Activated CD4-positive, alpha-beta T cell treated with anti-CD3 and anti-CD28 coated beads, Interleukin-2, Interleukin-4, amounts not matched to agents 100 ng/mL and 50 ng/mL, durations not matched to agents 16 hours and 8 hours (primary cell): Measurements from ENCODE around the gene SMAD3.
A peak's percentile ranks its signal among the peaks of the same experiment; 100 is the strongest.

ENCODE experiments used
- DNase-seq: peaks from one replicate; pipeline ENCODE4 v3.0.0-alpha.2; 2020; ENCODE audit warnings: low spot score

SMAD3 gene

DNA sequence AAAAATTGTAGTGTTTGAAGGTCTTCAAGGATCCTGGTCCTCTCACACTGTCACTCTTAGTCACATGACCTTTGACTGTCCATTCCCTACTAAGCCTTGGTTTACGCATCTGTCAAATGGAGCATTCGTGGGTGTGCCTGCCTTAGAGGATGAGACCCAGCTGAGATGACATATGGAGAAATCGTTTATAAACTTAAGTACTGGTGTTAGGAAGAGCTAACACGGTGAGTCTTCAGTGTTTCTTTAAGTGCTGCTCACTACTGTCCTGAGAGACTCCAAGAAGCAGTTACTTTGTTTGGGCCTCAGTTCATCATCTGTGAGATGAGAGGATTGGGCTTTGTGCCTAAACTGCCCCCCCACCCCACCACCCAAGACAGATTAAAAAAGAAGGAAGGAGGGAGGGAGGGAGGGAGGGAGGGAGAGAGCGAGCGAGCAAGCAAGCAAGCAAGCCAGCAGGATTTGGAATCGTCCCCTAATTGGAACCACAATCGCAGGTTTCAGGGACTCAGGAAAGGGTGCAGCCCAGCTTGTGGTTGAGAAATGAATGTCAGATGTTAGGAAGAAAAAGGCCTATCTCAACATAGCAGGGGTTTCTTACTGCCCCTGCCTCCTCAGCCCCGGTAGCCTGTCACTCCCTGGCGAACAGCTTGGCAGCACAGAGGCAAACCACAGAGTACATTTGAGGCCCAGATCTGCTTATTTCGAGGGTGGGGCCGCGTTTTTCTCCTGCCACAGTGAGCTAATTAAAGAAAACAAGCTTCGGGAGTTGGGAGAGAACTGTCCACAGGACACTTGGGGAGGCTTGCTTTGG, 32.7 kb downstream of the SMAD3 start:
- no peak for DNase-seq

DNA sequence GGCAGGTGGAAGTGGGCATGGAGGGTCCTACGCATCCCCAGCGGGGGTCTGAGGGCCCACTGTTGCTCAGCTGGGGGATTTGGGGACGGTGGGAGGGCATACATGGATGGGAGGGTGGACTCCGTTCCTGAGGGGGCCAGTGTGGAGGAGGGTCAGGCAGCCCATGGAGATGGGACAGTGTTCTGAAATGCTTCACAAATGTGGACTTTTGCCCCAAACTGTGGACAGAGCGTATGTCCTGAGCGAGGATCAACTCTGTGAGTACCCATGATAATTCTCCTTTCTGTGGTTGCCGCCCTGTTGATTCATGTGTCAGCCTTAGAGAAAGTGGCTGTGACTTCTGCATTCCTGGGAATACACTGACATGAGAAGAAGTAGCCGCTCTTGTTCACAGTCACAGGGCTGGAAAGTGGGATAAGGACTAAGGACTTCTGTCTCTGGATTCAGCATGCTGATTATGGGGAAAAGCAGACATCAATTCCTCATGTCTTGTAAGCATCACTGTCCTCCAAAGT, 33.4 kb downstream of the SMAD3 start:
- no peak for DNase-seq

DNA sequence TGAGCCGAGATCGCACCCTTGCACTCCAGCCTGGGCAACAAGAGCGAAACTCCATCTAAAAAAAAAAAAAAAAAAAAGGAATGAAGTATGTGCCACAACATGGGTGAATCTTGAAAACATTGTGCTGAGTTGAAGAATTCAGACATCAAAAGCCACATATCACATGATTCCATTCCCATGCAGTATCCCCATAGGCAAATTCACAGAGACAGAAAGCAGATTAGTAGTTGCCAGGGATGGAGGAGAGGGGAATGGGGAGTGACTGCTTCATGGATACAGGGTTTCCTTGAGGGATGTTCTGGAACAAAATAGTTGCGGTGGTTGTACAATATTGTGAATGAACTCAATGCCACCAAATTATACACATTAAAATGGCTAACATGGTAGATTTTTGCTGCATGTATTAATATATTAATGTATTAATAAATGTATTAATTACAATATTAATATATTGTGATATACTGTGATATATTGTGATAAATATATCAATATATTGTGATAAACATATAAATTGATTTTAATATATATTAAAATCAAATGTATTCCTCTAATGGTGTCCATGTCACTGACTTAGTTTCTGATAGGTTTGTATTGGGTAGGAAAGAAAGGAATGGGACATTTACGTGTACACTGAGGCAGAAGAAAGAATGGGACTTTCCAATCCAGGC, 34.9 kb downstream of the SMAD3 start:
- DNase-seq = no peak

DNA sequence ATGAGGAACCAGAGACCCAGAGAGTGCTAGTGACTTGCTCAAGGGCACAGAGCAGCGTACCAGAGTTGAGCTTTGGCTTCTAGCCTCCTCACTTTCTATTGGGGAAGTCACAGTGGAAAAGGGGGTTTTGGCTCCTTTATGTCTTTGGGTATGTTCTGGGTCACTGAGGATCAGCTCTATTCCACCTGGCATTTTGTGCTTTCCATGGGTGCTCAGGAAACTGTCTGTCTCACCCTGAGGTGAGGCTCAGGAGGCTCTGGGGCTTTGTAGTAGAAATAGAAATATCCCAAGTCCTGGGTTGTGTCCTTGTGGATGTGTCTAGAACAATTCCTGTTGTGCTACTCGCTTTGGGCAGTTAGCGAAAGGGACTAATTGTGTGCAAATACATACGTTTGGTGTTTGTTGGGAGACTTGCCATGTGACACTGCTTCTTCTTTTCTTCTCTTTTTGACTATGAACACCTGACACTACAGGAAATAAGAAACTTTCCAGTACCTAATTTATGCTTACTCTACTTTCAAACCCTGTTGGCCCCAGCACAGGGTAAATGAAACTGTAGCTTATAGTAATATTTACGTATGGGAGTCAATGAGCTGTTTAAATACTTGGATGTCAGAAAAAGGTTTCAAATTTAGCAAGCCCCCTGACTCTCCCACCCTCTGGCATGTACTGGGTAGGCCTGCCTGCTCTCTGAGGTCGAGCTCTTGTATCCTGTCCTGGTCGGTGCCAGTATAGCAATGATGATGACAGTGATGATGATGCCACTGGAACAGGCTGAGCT, 35.6 kb downstream of the SMAD3 start:
- DNase-seq = peak; percentile 94

DNA sequence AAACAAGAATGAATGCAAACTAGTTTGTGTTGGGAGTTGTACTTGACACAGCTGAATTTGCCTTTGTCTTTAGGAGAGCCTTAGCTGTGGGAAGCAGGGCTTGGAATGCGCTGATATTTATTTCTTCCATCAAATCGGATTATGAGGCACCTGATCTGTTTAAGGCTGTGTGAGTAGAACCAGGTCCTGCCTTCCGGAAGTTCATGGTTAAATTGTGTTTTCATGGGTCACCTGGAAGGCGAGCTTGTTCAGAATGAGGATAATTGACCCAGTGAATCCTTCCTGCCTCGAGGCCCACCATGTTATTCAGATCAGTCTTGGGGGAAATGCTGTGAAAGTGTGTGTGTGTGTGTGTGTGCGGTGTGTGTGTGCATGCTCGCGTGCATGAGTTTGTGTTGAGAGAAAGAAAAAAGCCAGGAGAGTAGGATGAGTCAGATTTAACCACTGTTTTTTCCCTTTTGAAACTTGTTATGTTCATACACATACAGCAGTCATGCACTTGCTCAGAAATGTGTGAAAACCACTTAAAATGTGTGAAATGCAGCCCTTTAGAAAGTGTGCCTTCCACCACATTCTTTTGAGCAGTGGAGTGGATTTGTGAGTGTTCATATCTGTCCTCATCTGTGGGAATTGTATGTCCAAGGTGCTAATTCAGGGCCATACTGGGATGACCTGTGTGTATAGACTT, 36.7 kb downstream of the SMAD3 start:
- peak; percentile 91 for DNase-seq

DNA sequence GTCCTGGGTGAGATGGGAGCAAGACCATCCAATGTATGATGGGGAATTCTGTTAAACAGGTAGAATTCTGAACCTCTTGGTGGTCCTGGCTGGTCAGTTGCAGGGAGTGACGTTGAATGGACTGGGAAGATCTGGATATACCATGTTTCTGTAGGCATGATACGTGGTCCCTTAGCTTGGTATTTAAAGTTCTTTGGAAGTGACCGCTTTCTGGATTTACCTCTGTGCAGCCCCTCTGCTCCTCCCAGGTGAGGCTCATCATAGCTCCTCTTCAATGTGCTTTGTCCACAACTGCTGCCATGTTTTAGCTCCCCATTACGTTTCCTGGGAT, 37.2 kb downstream of the SMAD3 start:
- DNase-seq = no peak

DNA sequence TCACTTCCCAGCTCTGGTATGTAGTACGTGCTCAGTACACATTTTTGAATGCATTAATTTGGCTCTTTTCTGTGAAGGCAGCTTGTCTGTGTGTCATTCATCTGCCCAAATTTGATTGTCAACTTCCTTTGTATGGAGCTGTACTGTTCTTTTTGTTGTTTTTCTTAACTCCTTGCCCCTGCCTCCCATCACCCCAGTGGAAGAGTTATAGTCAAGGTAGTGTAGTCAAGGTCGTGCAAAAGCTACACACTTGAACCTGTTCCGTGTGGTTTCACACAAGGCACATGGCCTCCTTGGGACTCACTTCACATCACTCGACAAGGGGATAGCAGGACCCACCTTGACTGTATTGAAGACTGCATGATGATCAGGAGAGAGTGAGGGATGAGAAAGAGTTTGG, 37.6 kb downstream of the SMAD3 start:
- no peak for DNase-seq

DNA sequence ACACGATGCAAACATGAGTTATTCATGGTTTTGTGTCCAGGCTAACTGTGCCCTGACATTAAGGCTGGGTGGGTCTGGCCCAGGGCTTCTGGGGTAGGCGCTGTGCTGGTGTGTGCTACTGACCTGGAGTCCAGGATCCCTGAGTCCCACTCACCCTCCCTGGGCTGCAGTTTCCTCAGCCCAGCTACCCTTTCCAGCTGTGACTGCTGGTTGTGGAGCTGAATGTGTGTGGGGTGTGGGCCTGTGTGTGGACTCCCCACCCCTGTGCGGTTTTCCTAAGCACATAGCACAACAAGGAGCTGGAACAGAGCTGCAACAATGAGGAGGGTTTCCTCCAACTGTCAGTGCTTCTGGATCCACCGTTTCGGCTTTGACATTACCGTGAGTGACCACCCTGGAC, 38.0 kb downstream of the SMAD3 start:
- DNase-seq = no peak

DNA sequence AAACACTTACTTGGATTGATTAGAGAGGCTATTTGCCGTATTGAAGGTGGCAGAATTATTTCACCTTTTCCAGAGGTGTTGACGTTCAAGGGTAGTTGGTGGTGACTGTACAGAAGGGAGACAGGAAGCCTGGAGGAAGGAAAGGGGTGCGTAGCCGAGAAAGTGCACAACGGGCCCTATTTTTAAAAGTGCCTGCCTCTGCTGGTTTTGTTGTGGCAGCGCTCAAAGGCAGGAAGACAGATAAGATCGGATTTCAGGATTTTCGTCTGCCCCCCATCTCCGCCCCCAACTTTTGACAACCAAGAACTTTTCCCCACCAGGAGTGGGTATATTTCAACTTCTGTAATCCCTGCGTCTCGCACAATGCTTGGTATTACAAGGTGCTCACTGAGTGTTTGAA, 38.5 kb downstream of the SMAD3 start:
- no peak for DNase-seq

DNA sequence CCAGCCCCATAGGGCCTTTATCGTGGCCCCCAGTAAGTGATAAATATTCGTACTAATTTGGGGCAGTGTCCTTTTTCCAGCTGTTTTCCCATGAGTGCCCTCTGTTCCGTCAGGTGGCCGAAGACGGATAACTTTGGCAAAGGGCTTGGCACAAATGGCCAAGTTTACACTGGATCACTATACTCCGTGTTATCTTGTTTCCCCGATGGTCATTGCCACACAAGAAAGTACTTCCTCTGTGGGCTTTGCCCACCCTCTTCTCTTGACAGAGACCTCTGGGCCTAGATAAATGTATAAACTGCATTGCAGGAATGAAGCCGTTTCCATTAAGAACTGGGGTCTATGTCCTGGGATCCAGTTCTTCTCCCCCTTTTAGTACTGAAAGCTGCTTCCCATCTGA, 39.1 kb downstream of the SMAD3 start:
- no peak for DNase-seq

DNA sequence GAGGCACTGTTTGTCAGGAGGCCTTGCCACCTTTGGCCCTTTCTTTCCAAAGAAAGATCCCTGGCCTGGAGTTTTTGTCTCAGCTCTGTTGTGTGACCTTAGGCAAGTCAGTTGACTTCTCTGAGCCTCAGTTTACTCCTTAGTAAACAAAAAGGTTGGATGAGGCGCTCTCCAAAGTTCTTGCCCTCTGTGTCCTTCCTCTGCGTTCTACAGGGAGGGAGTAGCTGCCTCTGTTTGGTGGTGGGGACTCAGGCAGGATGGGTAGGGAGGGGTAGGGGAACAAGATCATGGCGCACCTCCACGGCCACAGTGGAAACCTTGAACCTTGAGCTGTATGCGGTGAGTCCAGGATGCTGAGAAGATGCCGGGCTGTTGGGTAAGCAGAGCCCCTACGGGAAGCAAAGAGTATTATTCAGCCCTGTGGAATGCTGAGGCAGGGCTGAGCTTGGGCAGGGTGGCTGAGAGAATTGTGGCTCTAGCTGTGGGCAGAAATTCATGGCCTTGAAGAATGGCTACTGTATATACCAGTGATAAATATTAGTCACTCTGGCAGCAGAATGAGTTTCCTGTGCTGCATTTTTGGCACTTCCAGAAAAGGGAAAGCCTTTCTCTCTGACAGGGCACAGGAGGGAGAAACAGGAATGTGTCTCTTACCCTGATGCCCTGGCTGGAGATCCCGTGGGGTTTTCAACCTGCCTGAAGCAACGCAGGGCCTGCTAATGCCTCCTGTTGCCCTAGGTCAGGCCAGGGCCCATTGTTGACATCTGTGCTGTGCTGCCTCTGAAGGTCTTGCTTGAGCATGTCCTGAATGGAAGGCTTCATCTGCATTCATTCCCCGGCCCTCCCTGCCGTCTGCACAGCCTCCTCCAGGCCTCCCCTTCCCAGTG, 39.9 kb downstream of the SMAD3 start:
- DNase-seq = no peak

DNA sequence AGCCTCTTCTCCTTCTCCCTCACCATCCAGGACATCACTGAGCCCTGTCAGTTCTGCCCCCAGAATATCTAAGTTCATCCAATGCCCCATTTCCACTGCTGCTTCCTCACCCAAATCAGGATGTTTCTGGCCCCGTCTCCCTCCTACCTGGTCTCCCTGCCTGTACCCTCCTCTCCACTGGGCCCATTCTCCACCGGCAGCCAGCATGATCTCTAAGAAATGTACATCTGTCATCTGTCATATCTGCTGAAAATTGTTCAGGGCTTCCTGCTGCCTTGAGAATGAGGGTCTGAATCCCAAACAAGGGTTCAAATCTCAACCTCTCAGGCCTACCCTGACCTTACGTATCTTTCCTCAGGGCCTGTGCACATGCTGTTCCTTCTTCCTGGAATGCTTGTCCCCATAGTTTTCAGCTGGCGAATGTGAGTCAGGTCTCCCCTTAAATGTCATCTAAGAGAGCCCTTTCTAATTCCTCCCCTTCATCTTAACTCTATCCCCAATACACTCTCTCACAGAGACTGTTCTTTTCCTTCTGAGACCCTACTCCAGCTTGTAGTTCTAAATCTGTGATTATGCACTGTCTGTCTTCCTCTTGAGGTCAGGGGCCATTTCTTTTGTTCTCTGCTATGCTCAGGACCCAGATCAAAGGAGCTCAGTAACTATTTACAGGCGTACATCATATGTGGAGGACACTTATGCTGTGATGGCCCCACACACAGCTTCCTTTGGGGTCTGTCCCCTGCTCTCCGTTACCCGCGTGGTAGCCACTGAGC, 40.8 kb downstream of the SMAD3 start:
- DNase-seq = no peak

DNA sequence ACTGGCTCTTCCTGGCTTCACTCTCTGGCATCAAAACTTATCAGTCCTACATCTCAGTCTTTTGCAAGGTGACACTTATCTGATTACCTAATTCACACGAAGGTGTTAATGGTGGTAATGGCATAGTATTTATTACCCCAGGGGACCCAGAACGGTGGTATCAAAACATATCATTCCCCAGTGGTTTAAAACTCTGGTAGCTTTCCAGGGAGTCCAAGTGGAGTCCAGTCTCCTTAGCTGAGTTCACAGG, 41.3 kb downstream of the SMAD3 start:
- DNase-seq = no peak

DNA sequence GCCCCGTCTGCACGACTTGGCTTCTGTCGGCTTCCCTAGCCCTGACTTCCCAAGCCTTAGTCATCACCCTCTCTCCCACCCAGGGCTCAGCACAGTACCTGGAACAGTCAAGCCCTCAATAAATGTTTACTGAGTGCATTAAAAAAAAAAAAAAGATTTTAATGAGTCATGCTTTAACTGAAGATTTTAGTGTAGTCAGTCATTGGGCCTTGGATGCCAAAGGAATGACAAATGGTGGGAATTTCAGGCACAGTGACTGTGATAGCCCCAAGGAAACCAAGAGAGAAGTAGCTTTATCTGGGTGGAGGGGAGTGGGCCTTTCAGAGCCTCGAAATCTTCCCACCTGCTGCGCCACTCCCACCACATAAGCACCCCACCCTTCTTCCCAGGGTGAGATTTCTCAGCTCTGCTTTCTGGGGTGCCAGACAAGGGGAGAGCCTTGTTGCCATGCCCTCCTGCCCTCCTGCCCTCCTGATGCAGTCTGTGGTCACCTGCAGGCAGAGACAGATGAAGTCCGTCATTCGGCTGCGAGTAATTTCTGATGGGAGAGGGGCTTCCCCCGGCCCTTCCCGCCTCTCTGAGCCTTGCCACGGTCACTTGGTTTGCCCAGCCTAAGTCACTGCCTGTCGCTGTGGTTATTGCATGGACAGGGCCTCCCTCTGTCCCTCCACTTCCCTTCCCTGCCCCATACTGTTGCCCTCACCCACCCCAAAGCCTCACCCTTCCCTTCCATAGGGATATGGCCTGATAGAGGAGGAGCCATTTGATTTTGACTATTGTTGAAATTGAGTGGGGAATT, 41.8 kb downstream of the SMAD3 start:
- no peak for DNase-seq

DNA sequence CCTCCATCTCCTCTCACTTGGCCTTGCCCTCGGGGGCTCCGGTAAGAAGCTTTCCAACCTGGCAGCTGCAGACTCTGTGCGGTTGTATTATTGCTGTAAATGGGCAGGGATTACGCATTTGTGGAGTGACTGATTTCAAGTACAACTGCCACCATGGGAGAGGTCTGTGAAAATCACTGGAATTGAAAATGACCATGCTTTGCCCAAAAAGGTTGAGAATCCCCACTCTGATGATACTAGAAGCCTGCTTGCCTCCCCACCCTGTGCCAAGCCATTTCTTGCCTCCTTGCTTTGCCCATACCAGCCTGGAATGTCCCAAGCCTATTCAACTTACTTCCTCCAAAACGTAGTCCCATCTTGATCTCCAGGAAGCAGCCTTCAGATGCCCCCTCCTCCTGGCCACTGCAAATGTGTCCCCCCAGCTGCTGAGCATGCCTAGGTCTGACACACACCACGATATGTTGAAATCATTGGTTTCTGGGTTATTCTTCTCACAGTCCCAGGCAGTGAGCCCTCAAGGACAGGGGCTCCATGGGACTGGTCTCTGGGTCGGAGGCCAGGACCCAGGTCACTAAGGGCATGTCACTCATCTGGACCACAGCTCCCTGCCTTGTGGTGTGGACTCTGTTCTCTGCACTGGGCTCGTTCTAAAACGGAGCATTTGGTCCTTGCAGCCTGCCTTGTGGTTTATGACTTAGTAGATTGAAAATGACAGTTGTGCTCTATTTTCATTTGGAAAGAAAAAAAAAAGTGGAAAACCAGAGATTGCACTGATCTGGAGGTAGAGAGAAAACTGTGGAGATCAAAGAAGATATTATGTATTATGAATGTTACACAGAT, 42.9 kb downstream of the SMAD3 start:
- no peak for DNase-seq

DNA sequence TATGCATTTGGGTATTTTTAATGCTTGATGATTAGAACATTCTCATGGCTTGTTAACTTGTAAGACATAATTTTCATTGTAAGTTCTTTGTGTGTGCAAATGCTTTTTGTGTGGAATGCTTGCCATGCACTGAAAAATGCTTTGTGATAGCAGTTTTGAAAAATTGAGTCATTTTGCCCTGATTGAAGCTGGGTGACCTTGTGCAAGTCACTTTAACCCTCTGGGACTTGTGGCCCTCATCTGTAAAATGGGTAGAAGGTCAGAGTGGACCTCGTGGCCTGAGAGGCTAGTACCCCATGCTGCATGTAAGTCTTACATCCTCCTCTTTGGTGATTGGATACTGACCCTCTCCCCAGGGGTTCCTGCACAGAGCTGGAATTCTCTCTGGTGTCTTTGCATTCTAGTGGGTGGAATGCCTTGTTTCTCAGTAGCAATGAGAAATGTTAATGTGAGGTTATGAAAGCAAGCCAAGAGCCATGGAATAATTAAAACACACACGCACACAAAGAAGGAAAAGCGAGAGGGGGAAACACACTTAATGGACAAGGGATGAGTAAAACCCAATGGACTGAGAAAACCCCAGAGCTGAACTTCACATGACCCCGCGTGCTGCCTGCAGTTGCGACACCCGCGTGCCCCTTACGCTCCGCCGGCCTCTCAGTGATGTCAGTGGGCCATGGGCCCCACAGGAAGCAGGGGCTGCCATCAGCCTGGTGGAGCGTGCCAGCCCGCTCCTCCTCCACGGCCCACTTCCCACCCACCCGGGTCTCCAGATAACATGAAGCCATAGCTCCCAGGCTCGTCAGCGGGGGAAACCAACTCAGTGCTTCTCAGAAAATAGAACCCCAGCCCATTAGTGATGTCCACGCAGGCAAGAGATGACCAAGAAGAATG, 44.0 kb downstream of the SMAD3 start:
- DNase-seq = no peak

DNA sequence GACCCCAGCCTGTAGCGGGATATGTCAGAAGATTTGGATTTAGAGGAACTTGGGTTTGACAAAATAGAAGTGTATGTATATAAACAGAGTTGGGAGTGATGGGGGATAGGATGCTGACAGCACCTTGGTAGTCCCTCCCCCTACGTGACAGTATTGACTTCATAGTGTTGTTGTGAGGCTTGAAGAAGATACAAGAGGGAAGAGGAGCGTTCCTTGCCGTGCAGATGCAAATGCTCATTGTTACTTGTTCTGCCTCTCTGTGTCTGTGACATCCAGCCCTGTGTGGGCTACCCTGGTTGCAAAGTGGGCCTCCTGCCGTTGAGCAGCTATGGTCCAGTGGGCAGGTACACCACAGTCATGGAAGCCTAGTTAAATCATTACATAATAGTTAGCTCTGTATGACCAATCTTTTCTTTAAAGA, 45.0 kb downstream of the SMAD3 start:
- DNase-seq = no peak
